ENCODE results near the gene FAM184B. TPM values are rescaled to one million over a fixed set of nuclear protein-coding genes. Genes with fewer than 3 reads are reported as not detected.

FAM184B gene
- total and polyA plus RNA-seq, 10 donors: 0.03 to 0.04 (median 0.03) TPM; not detected in 7

- no peaks in the 10 kb centered on the region for H3K27me3 ChIP-seq (replicated peaks in 1 of 7)
- no peaks in the 10 kb centered on the region for H3K9me3 ChIP-seq
- no peak for TF ChIP-seq POLR2A (IDR thresholded peaks at IDR 0.05)
- TF ChIP-seq POLR2AphosphoS5 (IDR thresholded peaks at IDR 0.05): peak in 1 of 3 donors; percentile 50
- peaks cover 0 to 46% (median 13%) of the 10 kb centered on the region in 6 donors for H3K36me3 ChIP-seq
- no peak for DNase-seq
- H3K4me3 ChIP-seq: no peak overlapping the region
- H3K4me1 ChIP-seq: peaks cover 0 to 7% (median 3%) of the 10 kb centered on the region in 6 donors
- no peak overlapping the region for H3K27ac ChIP-seq
- 78 to 100% (median 94%) methylated on average over 1 to 7 of the region's 7 CpGs for WGBS, 5 donors
- intact Hi-C loops (cut with DNase I; ENCODE audit: low total_unique reads): no loop called here
Measured at GRCh38 chr4:17639136-17639535, 142.3 kb downstream of the FAM184B start.

GRCh38 chr4:17636696-17637622 is 144.5 kb downstream of the FAM184B start:
- peaks cover 0 to 67% (median 35%) of the 10 kb centered on the region in 6 donors for H3K36me3 ChIP-seq
- H3K27me3 ChIP-seq (replicated peaks in 1 of 7): no peaks in the 10 kb centered on the region
- H3K27ac ChIP-seq: no peak overlapping the region
- peak; percentile 89 for DNase-seq
- no peak overlapping the region for H3K4me3 ChIP-seq
- WGBS, 5 donors: 60 to 68% (median 63%) methylated on average over 29 to 32 of the region's 32 CpGs
- no peaks in the 10 kb centered on the region for H3K9me3 ChIP-seq
- peaks cover 0 to 7% (median 3%) of the 10 kb centered on the region in 6 donors for H3K4me1 ChIP-seq
- TF ChIP-seq POLR2A (IDR thresholded peaks at IDR 0.05): no peak
- TF ChIP-seq POLR2AphosphoS5 (IDR thresholded peaks at IDR 0.05): peak; percentile 55 to 77 (median 59)
- TF ChIP-seq CTCF (IDR thresholded peaks at IDR 0.05 in 8 of 11, conservative IDR thresholded peaks at IDR 0.05 in 3 of 11): peak; percentile 60 to 95 (median 89)
- intact Hi-C loops (cut with DNase I; ENCODE audit: low total_unique reads): loop anchor here (2.0 kb wide), 1 partner anchor 88 kb away; no protein-coding TSS in a partner anchor

GRCh38 chr4:17636341-17636695 is 145.1 kb downstream of the FAM184B start:
- 87 to 94% (median 93%) methylated on average over 16 to 17 of the region's 17 CpGs for WGBS, 5 donors
- peaks cover 0 to 74% (median 38%) of the 10 kb centered on the region in 6 donors for H3K36me3 ChIP-seq
- H3K27ac ChIP-seq: no peak overlapping the region
- no peak for DNase-seq
- intact Hi-C loops (cut with DNase I; ENCODE audit: low total_unique reads): loop anchor here (2.0 kb wide), 1 partner anchor 88 kb away; no protein-coding TSS in a partner anchor
- H3K4me3 ChIP-seq: no peak overlapping the region
- TF ChIP-seq CTCF (IDR thresholded peaks at IDR 0.05 in 8 of 11, conservative IDR thresholded peaks at IDR 0.05 in 3 of 11): no peak
- no peak for TF ChIP-seq POLR2AphosphoS5 (IDR thresholded peaks at IDR 0.05)
- no peak for TF ChIP-seq POLR2A (IDR thresholded peaks at IDR 0.05)
- H3K27me3 ChIP-seq (replicated peaks in 1 of 7): no peaks in the 10 kb centered on the region
- H3K9me3 ChIP-seq: no peaks in the 10 kb centered on the region
- H3K4me1 ChIP-seq: peaks cover 0 to 7% (median 3%) of the 10 kb centered on the region in 6 donors

- no peak for DNase-seq
- Histone ChIP-seq H3K4me1 (peaks cover 0 to 7% (median 3%) of the 10 kb centered on the region in 6 donors), H3K27ac (no peak overlapping the region), H3K27me3 (replicated peaks in 1 of 7) (no peaks in the 10 kb centered on the region), H3K9me3 (no peaks in the 10 kb centered on the region), H3K36me3 (peaks cover 0 to 86% (median 50%) of the 10 kb centered on the region in 6 donors), H3K4me3 (no peak overlapping the region)
- WGBS, 5 donors: 92 to 98% (median 94%) methylated on average over 4 of the region's 4 CpGs
- intact Hi-C loops (cut with DNase I; ENCODE audit: low total_unique reads): no loop called here
- no peak for TF ChIP-seq POLR2AphosphoS5 (IDR thresholded peaks at IDR 0.05)
Measured at GRCh38 chr4:17635056-17635455, 146.4 kb downstream of the FAM184B start.

- no peaks in the 10 kb centered on the region for H3K27me3 ChIP-seq (replicated peaks in 1 of 7)
- no peaks in the 10 kb centered on the region for H3K9me3 ChIP-seq
- DNase-seq: no peak
- intact Hi-C loops (cut with DNase I; ENCODE audit: low total_unique reads): no loop called here
- H3K4me1 ChIP-seq: peaks cover 0 to 7% (median 3%) of the 10 kb centered on the region in 6 donors
- no peak overlapping the region for H3K27ac ChIP-seq
- TF ChIP-seq CTCF (IDR thresholded peaks at IDR 0.05 in 8 of 11, conservative IDR thresholded peaks at IDR 0.05 in 3 of 11): no peak
- no peak for TF ChIP-seq POLR2AphosphoS5 (IDR thresholded peaks at IDR 0.05)
- TF ChIP-seq POLR2A (IDR thresholded peaks at IDR 0.05): no peak
- 96 to 99% (median 98%) methylated on average over 9 of the region's 9 CpGs for WGBS, 5 donors
- H3K4me3 ChIP-seq: no peak overlapping the region
- H3K36me3 ChIP-seq: peaks cover 0 to 91% (median 63%) of the 10 kb centered on the region in 6 donors
Measured at GRCh38 chr4:17633600-17633999, 147.8 kb downstream of the FAM184B start.

Measured in spleen (tissue), 11 donors.